Inflammatory macrophage treated with lipopolysaccharide for 4 hours (primary cell): ENCODE measurements around the gene UBN2.
A peak's percentile ranks its signal among the peaks of the same experiment; 100 is the strongest.

Source experiments
- DNase-seq: peaks from one replicate; pipeline ENCODE4 v3.0.0-alpha.2; 2020

UBN2 gene

GRCh38 chr7:139232904-139233303, 1.9 kb downstream of the UBN2 start:
- DNase-seq = peak; percentile 38

DNA sequence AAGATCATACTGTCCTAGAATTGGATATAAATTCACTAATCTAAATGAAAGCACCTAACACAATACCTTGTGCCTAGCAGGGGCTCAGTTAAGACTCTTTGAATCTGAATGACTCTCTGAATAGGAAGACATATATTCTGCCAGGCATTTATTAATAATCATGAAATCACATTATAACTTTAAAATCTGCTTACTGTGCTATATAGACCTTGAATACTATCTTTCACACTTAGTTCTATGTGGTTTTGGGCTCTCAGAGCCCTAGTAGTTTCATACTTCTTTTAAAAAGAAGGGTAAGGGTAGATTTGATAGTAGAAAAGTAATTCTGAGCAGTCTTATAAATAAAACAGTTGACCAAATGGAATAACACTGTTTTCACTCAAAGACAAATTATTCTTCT, 10.2 kb downstream of the UBN2 start:
- no peak for DNase-seq

DNA sequence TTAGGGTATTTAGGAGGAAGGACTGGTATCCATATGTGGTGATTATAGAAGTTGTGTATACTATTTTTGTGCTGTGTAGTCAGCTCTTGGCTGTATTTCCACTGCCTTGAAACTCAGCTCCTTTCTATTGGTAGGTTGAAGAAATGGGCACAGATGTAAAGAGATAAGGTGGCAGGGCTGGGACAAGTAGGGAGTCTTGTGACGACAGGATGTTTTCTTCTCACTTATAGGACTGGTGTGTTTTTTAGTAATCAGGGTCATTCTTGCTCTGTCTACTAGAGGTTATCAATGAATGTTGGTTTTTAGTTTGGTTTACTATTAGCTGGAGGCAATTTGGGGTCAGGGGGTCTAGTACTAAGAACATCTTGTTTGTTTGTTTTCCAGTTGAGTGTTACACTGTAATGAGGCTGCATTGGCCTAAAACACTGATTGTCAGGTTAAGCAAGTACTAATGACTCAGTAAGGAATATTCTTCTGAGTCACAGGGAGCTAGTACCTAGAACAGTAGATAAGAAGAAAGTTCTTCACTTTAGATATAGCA, 11.8 kb downstream of the UBN2 start:
- no peak for DNase-seq

- no peak for DNase-seq
Observed at GRCh38 chr7:139245401-139245800, 14.4 kb downstream of the UBN2 start.

GRCh38 chr7:139246494-139246893, 15.5 kb downstream of the UBN2 start:
- DNase-seq = no peak

DNA sequence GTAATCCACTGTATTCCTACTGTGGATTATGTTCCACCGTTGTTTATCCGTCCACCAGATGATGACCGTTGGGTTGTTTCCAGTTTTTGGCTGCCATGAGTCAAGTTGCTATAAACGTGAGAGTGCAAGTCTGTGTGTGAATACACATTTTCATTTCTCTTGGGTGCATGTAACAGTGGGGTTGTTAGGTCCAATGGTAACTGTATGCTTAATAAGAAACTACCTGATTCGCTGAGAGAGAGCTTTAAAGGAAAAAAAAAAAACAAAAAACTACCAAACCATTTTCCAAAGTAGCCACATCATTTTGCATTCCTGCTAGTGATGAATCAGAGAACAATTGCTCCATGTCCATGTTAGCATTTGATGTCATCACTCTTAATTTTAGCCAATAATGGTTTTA, 15.9 kb downstream of the UBN2 start:
- no peak for DNase-seq

DNA sequence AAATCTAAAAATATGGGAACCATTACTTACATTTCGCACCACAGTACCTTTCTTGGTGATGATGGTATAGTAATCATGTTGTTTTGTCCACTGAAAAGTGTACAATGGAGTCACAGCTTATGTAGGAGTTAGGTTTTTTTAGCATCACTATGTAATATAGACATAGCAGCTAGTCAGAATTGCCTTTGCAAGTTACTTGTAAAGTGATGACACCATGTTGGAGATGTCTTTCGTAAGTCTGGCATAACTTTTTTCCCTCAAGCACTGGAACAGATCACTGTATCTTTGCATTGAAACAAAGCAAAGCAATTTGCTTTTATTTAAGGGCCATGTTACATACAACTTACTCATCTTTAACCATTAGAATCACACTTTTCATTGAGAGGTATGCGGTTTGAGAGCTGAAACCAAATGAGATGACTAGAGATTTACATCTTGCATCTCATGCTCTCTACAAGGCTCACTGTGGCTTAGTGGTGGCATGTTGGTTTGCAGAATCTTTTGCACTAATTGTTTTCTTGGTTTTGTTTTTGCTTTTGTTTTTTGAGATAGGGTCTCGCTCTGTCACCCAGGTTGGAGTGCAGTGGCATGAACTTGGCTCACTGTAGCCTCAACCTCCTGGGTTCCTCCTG, 18.3 kb downstream of the UBN2 start:
- DNase-seq = no peak

DNA sequence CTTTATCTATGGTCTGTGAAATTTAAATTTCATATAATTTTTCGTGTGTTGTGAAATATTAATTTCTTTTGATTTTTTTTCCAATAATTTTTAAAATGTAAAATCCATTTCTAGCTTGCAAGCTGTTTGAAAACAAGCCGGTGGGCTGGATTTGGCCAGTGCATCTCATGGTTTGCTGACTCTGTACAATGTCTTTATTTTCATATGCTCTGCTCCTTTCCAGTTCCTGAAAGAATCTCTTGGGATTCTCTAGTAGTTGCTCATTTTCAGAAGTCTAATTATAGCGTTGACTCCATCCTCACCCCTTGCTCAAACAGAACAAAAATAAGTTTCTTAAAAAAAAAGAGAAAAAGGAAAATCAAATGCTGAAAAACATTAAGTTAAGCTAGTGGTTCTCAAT, 21.4 kb downstream of the UBN2 start:
- DNase-seq = no peak

DNA sequence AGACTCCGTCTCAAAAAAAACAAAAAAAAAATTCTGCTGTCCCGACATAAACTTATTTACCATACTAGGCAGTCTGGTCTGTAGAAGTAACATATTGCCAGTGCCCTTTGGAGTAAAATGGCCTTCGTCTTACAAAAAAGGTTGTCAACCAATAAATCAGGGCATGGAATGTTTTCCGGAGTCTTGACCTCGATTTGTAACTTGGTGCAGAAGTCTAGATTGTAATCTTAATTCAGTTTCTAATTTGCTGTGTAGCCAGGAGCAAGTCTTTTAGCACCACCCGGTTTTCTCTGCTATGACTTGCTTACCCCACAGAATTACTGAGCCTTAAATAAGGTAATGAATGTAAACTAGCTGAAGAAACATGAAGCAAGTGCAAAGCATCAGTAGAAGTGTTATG, 23.2 kb downstream of the UBN2 start:
- no peak for DNase-seq

GRCh38 chr7:139254728-139255127, 23.7 kb downstream of the UBN2 start:
- DNase-seq = no peak

DNA sequence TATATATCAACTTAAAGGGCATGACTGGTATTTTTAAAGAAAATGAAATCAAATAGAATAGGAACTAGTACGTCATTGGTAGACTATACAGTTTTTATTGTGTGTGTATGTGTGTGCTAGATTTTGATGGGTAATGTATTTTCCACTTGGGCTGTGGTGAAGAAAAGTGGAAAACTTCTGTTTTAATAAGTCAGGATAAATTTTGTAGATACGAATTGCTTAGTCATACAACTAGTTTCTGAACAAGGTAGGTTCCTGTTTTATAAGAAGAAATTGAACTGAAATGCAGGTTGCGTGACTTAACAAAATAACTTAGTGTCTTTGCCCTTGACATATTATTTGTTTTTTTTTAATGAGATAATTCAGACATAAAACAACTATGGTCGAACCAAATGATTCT, 24.3 kb downstream of the UBN2 start:
- DNase-seq = no peak

DNA sequence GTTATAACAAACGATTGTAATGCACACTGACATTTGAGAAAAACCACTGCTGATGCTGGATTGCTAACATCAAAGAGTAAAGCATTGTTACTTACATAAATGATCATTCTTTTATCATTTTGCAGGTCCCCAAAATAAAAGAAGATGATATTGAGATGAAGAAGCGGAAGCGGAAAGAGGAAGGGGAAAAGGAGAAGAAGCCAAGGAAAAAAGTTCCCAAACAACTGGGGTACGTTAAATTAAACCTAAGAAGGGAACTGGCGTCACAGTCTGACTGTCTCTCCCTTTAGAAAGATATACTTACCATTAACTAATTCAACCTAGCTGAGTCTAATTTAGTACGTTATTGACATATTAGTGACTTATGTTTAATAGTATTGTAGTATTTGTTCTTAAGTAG, 28.1 kb downstream of the UBN2 start:
- peak; percentile 51 for DNase-seq

DNA sequence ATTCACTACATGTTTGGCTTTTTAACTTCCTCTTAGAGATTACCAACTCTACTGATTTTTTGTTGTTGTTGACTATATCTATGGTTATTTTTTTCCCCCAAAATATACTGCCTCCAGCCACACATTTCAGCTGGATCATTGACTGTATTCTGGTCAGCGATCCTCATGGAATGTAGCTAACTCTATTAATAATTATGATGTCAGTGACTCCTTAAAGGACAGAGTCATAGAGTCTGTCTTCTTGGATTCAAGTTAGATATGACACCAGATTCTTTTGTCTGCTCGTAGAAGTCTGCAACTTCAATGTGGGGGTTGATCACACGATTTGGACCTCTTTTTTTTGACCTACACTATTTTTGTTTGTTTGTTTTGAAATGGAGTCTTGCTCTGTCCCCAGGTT, 33.2 kb downstream of the UBN2 start:
- DNase-seq = no peak

- DNase-seq = no peak
Observed at GRCh38 chr7:139265673-139266072, 34.6 kb downstream of the UBN2 start.

DNA sequence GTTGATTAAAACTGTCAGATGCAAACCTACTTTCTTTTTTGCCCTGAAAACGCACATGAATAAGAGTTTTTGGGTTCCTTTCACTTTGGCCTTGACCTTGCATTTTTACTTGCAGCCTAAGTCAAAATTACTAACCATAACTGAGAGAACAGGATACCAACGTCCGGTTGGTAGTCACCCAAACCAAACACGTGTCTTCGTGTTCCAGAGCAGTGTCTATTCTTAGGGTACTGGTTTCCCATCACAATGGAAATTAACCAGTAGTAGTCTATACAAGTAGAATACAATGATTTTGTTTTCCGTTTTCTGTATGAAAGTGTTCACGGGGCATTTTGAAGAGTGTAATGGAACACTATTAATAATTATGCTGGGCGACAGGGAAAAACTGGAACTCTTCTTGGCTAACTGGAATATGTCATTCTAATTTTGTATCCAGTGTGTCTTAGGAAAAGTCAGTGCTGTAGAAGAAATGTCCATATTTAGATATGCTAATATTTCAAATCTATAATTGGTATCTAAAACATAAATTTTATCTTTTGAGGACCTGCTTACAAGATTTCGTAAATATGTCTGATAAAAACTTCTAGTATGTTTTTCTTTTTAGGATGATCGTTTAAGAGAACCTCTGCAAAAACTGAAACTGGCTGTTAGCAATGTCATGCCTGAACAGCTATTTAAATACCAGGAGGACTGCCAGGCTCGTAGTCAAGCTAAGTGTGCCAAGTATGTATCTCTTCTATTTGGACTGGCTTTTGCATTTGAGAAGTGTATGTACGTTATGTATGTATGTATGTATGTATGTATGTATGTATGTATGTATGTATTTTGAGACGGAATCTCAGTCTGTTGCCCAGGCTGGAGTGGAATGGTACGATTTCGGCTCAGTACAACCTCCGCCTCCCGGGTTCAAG, 40.9 kb downstream of the UBN2 start:
- no peak for DNase-seq

DNA sequence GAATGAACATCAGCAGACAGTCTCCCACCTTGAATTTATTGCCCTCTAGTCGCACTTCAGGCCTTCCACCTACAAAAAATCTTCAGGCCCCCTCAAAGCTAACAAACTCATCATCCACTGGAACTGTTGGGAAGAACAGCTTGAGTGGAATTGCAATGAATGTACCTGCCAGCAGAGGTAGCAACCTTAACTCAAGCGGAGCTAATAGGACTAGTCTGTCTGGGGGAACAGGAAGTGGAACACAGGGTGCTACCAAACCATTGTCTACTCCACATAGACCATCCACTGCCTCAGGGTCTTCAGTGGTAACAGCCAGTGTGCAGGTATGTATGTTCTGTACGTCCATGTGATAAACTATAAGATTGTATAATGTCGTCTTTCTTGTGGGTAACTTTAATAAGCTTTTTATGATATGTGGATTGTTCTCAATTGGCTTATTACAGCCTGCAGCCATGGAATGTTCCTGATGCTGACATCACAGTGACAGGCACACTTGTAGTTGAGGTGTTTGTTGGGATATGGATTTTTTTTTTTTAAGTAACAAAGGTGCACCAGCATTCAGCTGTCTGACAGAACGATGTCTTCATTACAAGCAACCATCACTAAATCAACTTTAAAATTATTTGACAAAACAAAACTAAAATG, 53.3 kb downstream of the UBN2 start:
- DNase-seq = no peak

GRCh38 chr7:139286144-139286543, 55.1 kb downstream of the UBN2 start:
- DNase-seq = no peak

- no peak for DNase-seq
Observed at GRCh38 chr7:139292821-139293220, 61.8 kb downstream of the UBN2 start.

- DNase-seq = no peak
Observed at GRCh38 chr7:139293534-139293933, 62.5 kb downstream of the UBN2 start.

- DNase-seq = no peak
Observed at GRCh38 chr7:139294241-139294640, 63.2 kb downstream of the UBN2 start.

- no peak for DNase-seq
Observed at GRCh38 chr7:139294951-139295575, 64.0 kb downstream of the UBN2 start.

DNA sequence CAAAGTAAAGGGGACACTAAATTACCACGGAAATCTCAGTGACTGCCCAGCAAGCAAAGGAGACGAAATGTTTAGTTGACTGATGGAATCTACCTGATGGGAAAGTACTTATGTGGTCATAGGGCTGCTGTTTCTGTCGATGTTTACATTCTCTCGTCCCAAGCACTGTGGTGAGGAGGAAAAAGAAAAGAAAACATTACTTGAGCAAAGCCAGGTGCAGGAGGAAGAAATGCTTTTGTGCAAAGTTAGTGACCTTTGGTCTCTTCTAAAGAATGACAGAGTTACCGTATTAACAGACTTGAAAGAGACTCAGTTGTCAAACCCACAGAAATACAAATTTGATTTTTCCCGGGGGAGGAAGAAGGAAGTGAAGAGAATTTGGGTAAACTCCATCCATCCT, 66.8 kb downstream of the UBN2 start:
- no peak for DNase-seq

GRCh38 chr7:139299296-139299695, 68.3 kb downstream of the UBN2 start:
- DNase-seq = no peak
